K562 (cell line): ENCODE data around the gene IGSF21. TPM values are rescaled to one million over a fixed set of nuclear protein-coding genes. Genes with fewer than 3 reads are reported as not detected.

Experiments
- ATAC-seq: fragments of 200-7000 bp; cut with Tn5 transposase; 3 replicates; pipeline ENCODE4 v1.9.1; 2020; ENCODE audit warnings: moderate library complexity
- BruUV-seq: library from RNA; stranded (reverse); fragments of 400-500 nt; replicated peaks from 2 replicates; lab custom pipeline; 2021; lab: Mats Ljungman, UMichigan
- CTCF ChIA-PET: fragments of 300-600 bp; formaldehyde crosslinking; extraction: SDS; loops from one replicate; lab custom pipeline; 2021; ENCODE audit warnings: low intra/inter-chr PET ratio; lab: Yijun Ruan, JAX
- POLR2A ChIA-PET: fragments of 300-600, 350-650 bp; sonication (Branson Sonifier 250); formaldehyde crosslinking; extraction: SDS; loops from one replicate; lab custom pipeline; 2021; ENCODE audit warnings: antibody characterized with exemption, inconsistent platforms; lab: Yijun Ruan, JAX
- DNase-seq, 4 experiments: peaks; one replicate each; pipeline versions ENCODE4 v3.0.0 to v3.0.0-alpha.2; 2011 to 2018; ENCODE audit warnings: low spot score in 3 of 4, mixed read lengths in 3 of 4; ENCODE audit errors: extremely low read depth in 1 of 4
- FAIRE-seq: peaks from 2 replicates; lab custom pipeline; 2011; peaks lifted over from hg19 to GRCh38; lab: Jason Lieb, UNC
- H2AFZ ChIP-seq: 2 replicates; pipeline ENCODE4 v1.6.0; 2011; ENCODE audit warnings: low read depth, low read length, control low read depth, inconsistent platforms
- H3K27ac ChIP-seq: fragments of 200-600 bp; 3 replicates; pipeline ENCODE4 v1.8.0; 2011; ENCODE audit warnings: low read depth, mild to moderate bottlenecking, control low read depth, inconsistent platforms, low read length, moderate library complexity, mixed read lengths; ENCODE audit errors: extremely low read depth
- H3K27me3 ChIP-seq, 2 experiments: fragments of 300-600 bp in 1 of 2; 2 replicates in 1 of 2; 3 replicates in 1 of 2; pipeline versions ENCODE4 v1.6.0 to v1.8.0; 2011; ENCODE audit warnings: inconsistent platforms in 2 of 2, low read length in 2 of 2, mild to moderate bottlenecking in 1 of 2, mixed read lengths in 1 of 2, moderate library complexity in 1 of 2; ENCODE audit not compliant: control insufficient read depth in 2 of 2, insufficient read depth in 2 of 2
- H3K36me3 ChIP-seq: fragments of 300-600 bp; 3 replicates; pipeline ENCODE4 v1.8.0; 2011; ENCODE audit warnings: mild to moderate bottlenecking, low read length, inconsistent platforms; ENCODE audit not compliant: control insufficient read depth, insufficient read depth
- H3K4me1 ChIP-seq, 2 experiments: fragments of 200-600 bp in 1 of 2; replicated peaks in 1 of 2; 2 replicates in 1 of 2; 3 replicates in 1 of 2; pipeline versions ENCODE4 v1.5.1 to v1.8.0; 2011; ENCODE audit warnings: inconsistent platforms in 2 of 2, low read length in 2 of 2, mild to moderate bottlenecking in 1 of 2, mixed read lengths in 1 of 2, moderate library complexity in 1 of 2; ENCODE audit not compliant: control insufficient read depth in 2 of 2, insufficient read depth in 2 of 2
- H3K4me2 ChIP-seq: 2 replicates; pipeline ENCODE4 v1.6.1; 2011; ENCODE audit warnings: low read length, control low read depth, inconsistent platforms, mixed read lengths; ENCODE audit not compliant: insufficient read depth
- H3K4me3 ChIP-seq: fragments of 200-600 bp; sonication (generic), shearing (Covaris generic); 2 replicates; pipeline ENCODE4 v1.5.1; 2016; ENCODE audit warnings: control low read depth, inconsistent platforms
- H3K79me2 ChIP-seq: fragments of 200-600 bp; 3 replicates; pipeline ENCODE4 v1.8.0; 2011; ENCODE audit warnings: low read length, inconsistent platforms; ENCODE audit not compliant: control insufficient read depth, insufficient read depth
- H3K9ac ChIP-seq, 2 experiments: 2 replicates each; pipeline versions ENCODE4 v1.6.0 to v1.6.1; 2011; ENCODE audit warnings: low read depth in 2 of 2, low read length in 2 of 2, control low read depth in 1 of 2, inconsistent platforms in 1 of 2, mild to moderate bottlenecking in 1 of 2, mixed read lengths in 1 of 2; ENCODE audit not compliant: insufficient read depth in 1 of 2
- H3K9me1 ChIP-seq: one replicate; pipeline ENCODE4 v1.6.0; 2011; ENCODE audit warnings: inconsistent platforms, mild to moderate bottlenecking, low read length, moderate library complexity; ENCODE audit not compliant: control insufficient read depth, insufficient read depth
- H3K9me3 ChIP-seq: replicated peaks from 2 replicates; pipeline ENCODE4 v1.5.1; 2011; ENCODE audit warnings: low read depth, low read length, inconsistent platforms; ENCODE audit not compliant: control insufficient read depth, insufficient read depth
- H4K20me1 ChIP-seq: replicated peaks from 2 replicates; pipeline ENCODE4 v1.6.1; 2011; ENCODE audit warnings: low read length, inconsistent platforms, mixed read lengths; ENCODE audit not compliant: control insufficient read depth, insufficient read depth
- BRF2 ChIP-seq: IDR thresholded peaks from 3 replicates; pipeline ENCODE4 v1.6.1; 2011; ENCODE audit warnings: borderline replicate concordance, mild to moderate bottlenecking; ENCODE audit not compliant: insufficient read length, insufficient read depth
- HDAC1 ChIP-seq, 2 experiments: fragments of 450-650 bp; IDR thresholded peaks; 2 replicates each; pipeline ENCODE4 v1.6.1; 2016 to 2017; ENCODE audit warnings: inconsistent platforms in 1 of 2, mild to moderate bottlenecking in 1 of 2, moderate library complexity in 1 of 2
- LCOR ChIP-seq: sonication (generic); formaldehyde crosslinking; IDR thresholded peaks from 2 replicates; pipeline ENCODE4 v1.8.0; 2022; ENCODE audit warnings: mild to moderate bottlenecking, missing genetic modification reagents
- RAD51 ChIP-seq: fragments of 450-650 bp; IDR thresholded peaks from 2 replicates; pipeline ENCODE4 v1.7.1; 2016; ENCODE audit warnings: low read depth, mild to moderate bottlenecking, borderline replicate concordance
- TGIF2 ChIP-seq: sonication (generic); formaldehyde crosslinking; IDR thresholded peaks from 2 replicates; pipeline ENCODE4 v1.8.1; 2022; ENCODE audit warnings: mild to moderate bottlenecking, missing genetic modification reagents, moderate library complexity
- TOE1 ChIP-seq, 2 experiments: fragments of 450-650 bp in 1 of 2; sonication (generic) in 1 of 2; formaldehyde crosslinking in 1 of 2; IDR thresholded peaks; 2 replicates each; pipeline versions ENCODE4 v1.7.1 to v1.8.0; 2016 to 2022; ENCODE audit warnings: borderline replicate concordance in 2 of 2, mild to moderate bottlenecking in 2 of 2, antibody characterized with exemption in 1 of 2, inconsistent platforms in 1 of 2, low read depth in 1 of 2, missing genetic modification reagents in 1 of 2, moderate library complexity in 1 of 2
- U2AF2 ChIP-seq: fragments of 200-400 bp; formaldehyde crosslinking; optimal IDR thresholded peaks from 2 replicates; pipeline ENCODE3; 2017; ENCODE audit warnings: low read depth, mild to moderate bottlenecking, low read length
- USF2 ChIP-seq: sonication (generic); formaldehyde crosslinking; IDR thresholded peaks from 2 replicates; pipeline ENCODE4 v1.5.0; 2020; ENCODE audit warnings: missing genetic modification reagents
- WGBS: fragments of 100-300 bp; shearing (Covaris generic); methylation state at CpG from one replicate; pipeline ENCODE4 v1.1.6; 2016; ENCODE audit warnings: low coverage, mixed read lengths; ENCODE audit not compliant: insufficient coverage; ENCODE audit errors: missing lambda C conversion rate; 5-methylcytosine and 5-hydroxymethylcytosine counted together
- in situ Hi-C: fragments of 300-500 bp; cut with MboI; formaldehyde crosslinking; loops from 4 replicates; pipeline ENCODE4 v1.15.0; 2018; ENCODE audit warnings: inconsistent platforms, mixed read lengths
- intact Hi-C: fragments of 100-400 bp; cut with micrococcal nuclease; formaldehyde crosslinking; loops from 2 replicates; pipeline ENCODE4 v1.14.2; 2022
- polyA plus RNA-seq, 8 experiments: library from polyadenylated mRNA; depleted of rRNA in 4 of 8; stranded (reverse) in 5 of 8; unstranded in 3 of 8; fragments of >200 nt; fragmentation: Nextera tagmentation in 2 of 8; fragmentation: Illumina TruSeq in 1 of 8; extraction: Ambion mirVana in 2 of 8; extraction: Trizol in 1 of 8; gene quantifications; 2 replicates each; pipeline versions ENCODE4 v1.2.1 to v1.2.3, GENCODE V29; 2011 to 2014; ENCODE audit warnings: inconsistent platforms in 1 of 8, missing spikeins in 1 of 8
- total RNA-seq, 7 experiments: library from RNA; depleted of rRNA in 6 of 7; stranded (reverse); fragments of >200 nt in 6 of 7; fragmentation: Illumina TruSeq in 2 of 7; extraction: Trizol in 2 of 7; gene quantifications; 2 replicates each; pipeline versions ENCODE4 v1.2.1 to v1.2.3, GENCODE V29; 2011 to 2021; ENCODE audit warnings: low replicate concordance in 1 of 7
- TF ChIP-seq, protein P1 (sequence below): sonication (generic); formaldehyde crosslinking; IDR thresholded peaks from 2 replicates; pipeline ENCODE4 v1.8.1; 2022; ENCODE audit warnings: missing genetic modification reagents
- TF ChIP-seq, protein P2 (sequence below): sonication (generic); formaldehyde crosslinking; IDR thresholded peaks from 2 replicates; pipeline ENCODE4 v1.8.0; 2023; ENCODE audit warnings: missing genetic modification reagents, mild to moderate bottlenecking, borderline replicate concordance
- TF ChIP-seq, protein P3 (sequence below): fragments of 450-650 bp; formaldehyde crosslinking; IDR thresholded peaks from 2 replicates; pipeline ENCODE4 v1.4.0; 2020; ENCODE audit warnings: mild to moderate bottlenecking, mixed read lengths

The IGSF21 gene
- total and polyA plus RNA-seq, 9 of the 15 experiments (the other 6 are each of a cell fraction or from before 2014, with no cell fraction given): not detected

DNA sequence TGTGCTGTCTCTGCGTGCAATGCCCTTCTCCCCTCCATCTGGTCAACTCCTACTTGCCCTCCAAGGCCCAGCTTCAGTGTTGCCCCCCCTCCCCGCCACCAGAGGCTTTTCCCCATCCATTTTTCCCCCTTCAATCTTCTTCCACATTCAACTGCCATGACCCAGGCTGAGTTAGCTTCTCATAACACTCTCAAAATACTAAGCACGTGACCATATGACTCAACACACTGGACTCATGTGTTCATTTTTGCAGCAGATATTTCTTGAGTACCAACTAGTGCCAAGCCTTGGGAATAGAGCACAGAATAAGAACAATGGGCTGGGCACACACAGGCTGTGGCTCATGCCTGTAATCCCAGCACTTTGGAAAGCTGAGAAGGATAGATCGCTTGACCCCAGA, 132.1 kb downstream of the IGSF21 start:
- CTCF ChIA-PET: no interaction called here
- Histone ChIP-seq H3K27ac (no peak overlapping the region), H3K9me3 (no peaks in the 10 kb centered on the region), H3K4me2 (no peak overlapping the region), H3K27me3 (no peaks in the 10 kb centered on the region), H3K9me1 (no peaks in the 10 kb centered on the region), H3K9ac (no peak overlapping the region), H3K36me3 (no peaks in the 10 kb centered on the region), H3K4me3 (no peak overlapping the region), H2AFZ (no peak overlapping the region), H3K4me1 (no peaks in the 10 kb centered on the region; a peak in 2 of 5 replicates), H4K20me1 (no peaks in the 10 kb centered on the region), H3K79me2 (no peaks in the 10 kb centered on the region)
- in situ Hi-C loops: no loop called here
- TF ChIP-seq BRF2 (no peak), RAD51 (peak; percentile 32; the same call in 1 of the 2 replicates), TOE1 (IDR thresholded peaks at IDR 0.05; ENCODE audit: borderline replicate concordance) (peak; percentile 49; the same call in 1 of the 2 replicates), TOE1 (CRISPR knock-in tag; IDR thresholded peaks at IDR 0.05; ENCODE audit: borderline replicate concordance, low read depth) (no peak), HDAC1 (IDR thresholded peaks at IDR 0.05) (no peak), LCOR (CRISPR knock-in tag) (no peak), TGIF2 (CRISPR knock-in tag) (no peak), USF2 (peak; percentile 1; the same call in 1 of the 2 replicates), U2AF2 (no peak)
- TF ChIP-seq, protein P1, sequence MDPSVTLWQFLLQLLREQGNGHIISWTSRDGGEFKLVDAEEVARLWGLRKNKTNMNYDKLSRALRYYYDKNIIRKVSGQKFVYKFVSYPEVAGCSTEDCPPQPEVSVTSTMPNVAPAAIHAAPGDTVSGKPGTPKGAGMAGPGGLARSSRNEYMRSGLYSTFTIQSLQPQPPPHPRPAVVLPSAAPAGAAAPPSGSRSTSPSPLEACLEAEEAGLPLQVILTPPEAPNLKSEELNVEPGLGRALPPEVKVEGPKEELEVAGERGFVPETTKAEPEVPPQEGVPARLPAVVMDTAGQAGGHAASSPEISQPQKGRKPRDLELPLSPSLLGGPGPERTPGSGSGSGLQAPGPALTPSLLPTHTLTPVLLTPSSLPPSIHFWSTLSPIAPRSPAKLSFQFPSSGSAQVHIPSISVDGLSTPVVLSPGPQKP (CRISPR knock-in tag): no peak
- TF ChIP-seq, protein P2, sequence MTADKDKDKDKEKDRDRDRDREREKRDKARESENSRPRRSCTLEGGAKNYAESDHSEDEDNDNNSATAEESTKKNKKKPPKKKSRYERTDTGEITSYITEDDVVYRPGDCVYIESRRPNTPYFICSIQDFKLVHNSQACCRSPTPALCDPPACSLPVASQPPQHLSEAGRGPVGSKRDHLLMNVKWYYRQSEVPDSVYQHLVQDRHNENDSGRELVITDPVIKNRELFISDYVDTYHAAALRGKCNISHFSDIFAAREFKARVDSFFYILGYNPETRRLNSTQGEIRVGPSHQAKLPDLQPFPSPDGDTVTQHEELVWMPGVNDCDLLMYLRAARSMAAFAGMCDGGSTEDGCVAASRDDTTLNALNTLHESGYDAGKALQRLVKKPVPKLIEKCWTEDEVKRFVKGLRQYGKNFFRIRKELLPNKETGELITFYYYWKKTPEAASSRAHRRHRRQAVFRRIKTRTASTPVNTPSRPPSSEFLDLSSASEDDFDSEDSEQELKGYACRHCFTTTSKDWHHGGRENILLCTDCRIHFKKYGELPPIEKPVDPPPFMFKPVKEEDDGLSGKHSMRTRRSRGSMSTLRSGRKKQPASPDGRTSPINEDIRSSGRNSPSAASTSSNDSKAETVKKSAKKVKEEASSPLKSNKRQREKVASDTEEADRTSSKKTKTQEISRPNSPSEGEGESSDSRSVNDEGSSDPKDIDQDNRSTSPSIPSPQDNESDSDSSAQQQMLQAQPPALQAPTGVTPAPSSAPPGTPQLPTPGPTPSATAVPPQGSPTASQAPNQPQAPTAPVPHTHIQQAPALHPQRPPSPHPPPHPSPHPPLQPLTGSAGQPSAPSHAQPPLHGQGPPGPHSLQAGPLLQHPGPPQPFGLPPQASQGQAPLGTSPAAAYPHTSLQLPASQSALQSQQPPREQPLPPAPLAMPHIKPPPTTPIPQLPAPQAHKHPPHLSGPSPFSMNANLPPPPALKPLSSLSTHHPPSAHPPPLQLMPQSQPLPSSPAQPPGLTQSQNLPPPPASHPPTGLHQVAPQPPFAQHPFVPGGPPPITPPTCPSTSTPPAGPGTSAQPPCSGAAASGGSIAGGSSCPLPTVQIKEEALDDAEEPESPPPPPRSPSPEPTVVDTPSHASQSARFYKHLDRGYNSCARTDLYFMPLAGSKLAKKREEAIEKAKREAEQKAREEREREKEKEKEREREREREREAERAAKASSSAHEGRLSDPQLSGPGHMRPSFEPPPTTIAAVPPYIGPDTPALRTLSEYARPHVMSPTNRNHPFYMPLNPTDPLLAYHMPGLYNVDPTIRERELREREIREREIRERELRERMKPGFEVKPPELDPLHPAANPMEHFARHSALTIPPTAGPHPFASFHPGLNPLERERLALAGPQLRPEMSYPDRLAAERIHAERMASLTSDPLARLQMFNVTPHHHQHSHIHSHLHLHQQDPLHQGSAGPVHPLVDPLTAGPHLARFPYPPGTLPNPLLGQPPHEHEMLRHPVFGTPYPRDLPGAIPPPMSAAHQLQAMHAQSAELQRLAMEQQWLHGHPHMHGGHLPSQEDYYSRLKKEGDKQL (CRISPR knock-in tag): no peak
- TF ChIP-seq, protein P3, sequence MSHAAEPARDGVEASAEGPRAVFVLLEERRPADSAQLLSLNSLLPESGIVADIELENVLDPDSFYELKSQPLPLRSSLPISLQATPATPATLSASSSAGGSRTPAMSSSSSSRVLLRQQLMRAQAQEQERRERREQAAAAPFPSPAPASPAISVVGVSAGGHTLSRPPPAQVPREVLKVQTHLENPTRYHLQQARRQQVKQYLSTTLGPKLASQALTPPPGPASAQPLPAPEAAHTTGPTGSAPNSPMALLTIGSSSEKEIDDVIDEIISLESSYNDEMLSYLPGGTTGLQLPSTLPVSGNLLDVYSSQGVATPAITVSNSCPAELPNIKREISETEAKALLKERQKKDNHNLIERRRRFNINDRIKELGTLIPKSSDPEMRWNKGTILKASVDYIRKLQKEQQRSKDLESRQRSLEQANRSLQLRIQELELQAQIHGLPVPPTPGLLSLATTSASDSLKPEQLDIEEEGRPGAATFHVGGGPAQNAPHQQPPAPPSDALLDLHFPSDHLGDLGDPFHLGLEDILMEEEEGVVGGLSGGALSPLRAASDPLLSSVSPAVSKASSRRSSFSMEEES (CRISPR knock-in tag): peak; percentile 81
- no peak for FAIRE-seq
- intact Hi-C loops: no loop called here
- DNase-seq: no peak
- no TSS peak for BruUV-seq
- POLR2A ChIA-PET: no interaction called here
- no peak for ATAC-seq
- 0% methylated on average over 4 of the region's 4 CpGs for WGBS
